LNCAP (cell line): ENCODE data around the gene COIL.

ENCODE experiments used
- TF ChIP-seq, protein P1 (sequence below): fragments of 450-650 bp; IDR thresholded peaks from 2 replicates; pipeline ENCODE4 v1.5.1; 2017; ENCODE audit warnings: mild to moderate bottlenecking

Gene COIL

DNA sequence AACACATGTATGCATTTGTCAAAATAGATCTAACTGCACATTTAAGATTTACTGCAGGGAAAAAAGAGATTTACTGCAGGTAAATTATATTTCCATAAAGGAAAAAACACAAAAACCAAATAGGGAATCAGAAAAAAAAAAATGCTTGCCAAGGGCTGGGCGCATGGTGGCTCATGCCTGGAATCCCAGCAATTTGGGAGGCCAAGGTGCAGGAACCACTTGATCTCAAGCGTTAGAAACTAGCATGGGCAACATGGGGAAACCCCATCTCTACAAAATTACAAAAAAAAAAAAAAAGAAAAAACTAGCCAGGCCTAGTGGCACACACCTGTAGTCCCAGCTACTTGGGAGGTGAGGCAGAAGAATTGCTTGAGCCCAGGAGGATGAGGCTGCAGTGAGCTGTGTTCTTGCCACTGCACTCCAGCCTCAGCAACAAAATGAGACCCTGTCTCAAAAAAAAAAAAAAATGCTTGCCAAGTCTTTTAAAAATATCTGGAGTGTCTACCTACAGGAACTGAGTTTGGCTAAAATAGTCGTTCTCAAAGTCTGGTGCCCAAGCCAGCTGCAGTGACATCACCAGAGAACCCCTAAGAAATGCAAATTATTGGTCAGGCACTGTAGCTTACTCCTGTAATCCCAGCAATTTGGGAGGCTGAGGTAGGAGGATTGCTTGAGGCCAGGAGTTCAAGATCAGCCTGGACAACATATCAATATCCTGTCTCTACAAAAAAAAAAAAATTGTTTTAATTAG is 64.5 kb downstream of the COIL start:
- TF ChIP-seq, protein P1, sequence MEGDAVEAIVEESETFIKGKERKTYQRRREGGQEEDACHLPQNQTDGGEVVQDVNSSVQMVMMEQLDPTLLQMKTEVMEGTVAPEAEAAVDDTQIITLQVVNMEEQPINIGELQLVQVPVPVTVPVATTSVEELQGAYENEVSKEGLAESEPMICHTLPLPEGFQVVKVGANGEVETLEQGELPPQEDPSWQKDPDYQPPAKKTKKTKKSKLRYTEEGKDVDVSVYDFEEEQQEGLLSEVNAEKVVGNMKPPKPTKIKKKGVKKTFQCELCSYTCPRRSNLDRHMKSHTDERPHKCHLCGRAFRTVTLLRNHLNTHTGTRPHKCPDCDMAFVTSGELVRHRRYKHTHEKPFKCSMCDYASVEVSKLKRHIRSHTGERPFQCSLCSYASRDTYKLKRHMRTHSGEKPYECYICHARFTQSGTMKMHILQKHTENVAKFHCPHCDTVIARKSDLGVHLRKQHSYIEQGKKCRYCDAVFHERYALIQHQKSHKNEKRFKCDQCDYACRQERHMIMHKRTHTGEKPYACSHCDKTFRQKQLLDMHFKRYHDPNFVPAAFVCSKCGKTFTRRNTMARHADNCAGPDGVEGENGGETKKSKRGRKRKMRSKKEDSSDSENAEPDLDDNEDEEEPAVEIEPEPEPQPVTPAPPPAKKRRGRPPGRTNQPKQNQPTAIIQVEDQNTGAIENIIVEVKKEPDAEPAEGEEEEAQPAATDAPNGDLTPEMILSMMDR = no peak

DNA sequence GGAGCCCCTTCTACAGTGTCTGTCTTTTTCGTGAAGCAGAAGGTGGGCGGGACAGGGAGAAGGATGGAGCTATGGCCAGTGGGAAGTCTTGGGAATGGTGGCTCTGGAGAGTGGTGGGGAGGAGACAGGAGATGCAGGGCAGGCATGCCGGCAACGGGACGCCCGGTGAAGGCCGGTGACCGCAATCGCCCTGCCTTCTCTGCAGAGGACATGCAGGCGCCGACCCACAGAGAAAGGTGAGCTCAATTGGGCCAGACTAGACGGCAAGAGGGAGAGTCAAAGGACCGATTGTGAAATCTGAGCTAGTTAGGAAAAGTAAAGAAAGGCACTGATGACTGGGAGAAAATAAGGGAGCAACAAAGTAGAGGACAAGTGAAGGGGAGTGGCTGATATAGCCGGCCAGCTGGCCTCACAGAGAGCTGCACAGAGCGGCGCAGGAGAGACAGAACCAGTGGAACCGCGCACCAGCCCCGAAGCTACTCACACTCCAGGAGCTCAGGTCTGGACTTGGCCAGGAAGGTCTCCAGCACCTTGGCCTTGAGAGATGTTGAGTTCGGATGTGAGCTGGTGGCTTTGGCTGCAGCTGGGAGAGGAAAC is 65.9 kb downstream of the COIL start:
- TF ChIP-seq, protein P1 = no peak

DNA sequence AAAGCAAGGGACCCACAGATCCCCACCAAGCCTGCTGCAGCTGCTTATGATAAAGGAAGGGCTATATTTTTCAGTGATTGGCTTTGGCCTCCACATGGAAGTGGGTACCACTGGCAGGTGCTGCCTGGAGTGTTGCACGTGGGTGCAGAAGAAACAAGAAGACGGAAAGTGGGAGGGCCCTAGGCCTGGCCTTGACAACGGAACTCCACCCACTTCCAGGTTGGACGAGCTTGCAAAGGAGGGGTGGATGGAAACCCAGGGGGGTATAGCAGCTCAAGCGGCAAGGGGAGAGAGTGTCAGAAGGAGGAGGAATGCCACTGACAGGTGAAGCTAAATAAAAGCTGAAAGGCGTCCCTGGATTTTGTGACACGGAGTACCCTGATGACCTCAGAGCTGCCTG is 67.3 kb downstream of the COIL start:
- TF ChIP-seq, protein P1 = no peak

DNA sequence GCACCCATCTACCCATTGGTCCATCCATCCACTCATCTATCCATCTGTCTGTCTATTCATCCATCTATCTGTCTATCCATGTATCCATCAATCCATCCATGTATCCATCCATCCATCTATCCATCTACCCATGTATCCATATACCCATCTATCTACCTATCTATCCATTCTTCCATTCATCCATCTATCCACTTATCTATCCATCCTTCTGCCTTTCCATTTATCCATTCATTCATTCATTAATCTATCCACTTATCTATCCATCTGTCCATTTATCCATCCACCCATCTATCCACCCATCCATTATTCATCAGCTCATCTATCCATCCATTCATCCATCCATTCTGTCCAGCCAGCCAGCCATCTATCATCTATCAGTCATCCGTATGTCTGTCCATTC is 68.5 kb downstream of the COIL start:
- TF ChIP-seq, protein P1 = no peak

DNA sequence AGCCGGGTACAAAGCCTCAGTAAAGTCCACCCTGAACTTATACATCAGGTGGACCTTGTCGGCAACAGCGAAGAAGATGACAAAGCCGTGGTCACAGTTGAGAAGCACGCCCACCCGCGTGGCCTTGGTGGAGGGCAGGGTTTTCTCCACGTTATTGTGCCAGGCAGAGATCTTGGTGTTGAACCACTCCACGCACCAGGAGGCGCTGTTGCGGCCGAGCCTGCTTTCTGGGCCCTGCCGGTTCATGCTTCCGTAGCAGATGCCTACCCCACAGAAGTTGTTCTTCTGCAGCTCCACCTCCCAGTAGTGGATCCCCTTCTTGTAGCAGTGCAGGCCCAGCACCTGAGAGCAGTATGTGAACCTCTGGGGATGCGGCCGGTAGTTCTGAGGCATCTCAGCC is 69.1 kb downstream of the COIL start:
- TF ChIP-seq, protein P1 = peak; percentile 33; the same call in 1 of the 2 replicates

DNA sequence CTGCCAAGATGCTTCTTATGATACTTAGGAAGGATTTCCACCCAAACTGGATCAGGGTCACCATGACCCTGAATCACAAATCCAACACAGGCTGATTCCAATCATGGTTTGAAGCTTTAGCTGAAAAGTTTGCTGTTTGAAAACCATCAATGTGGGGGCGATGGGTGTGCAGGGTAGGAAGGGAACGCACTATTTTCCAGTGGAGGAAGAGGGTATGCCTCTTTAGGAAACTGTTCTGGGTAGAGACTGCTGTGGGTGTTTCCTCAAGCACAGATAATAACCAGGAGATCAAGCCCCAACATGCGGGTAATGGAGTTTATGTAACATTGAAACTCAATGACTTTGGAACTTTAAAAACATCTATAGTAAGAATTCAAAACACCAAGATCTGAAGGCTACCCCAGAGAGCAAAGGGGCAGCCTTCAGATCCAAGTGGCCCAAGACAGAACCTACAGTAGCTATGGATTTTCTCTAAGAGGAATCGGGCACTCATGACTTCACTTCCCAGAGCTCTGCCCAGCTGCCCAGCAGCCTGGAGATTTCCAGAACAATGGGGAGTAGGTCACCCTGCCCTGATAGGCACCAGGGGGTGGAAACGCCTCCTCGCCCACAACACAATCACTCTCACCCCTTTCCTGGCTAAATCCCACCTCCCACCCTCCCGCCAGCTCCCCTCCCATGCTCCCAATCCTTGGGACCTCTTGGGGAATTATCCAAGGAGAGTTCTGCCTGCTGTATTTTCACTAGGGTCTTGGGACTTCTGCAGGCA is 69.8 kb downstream of the COIL start:
- TF ChIP-seq, protein P1 = no peak

DNA sequence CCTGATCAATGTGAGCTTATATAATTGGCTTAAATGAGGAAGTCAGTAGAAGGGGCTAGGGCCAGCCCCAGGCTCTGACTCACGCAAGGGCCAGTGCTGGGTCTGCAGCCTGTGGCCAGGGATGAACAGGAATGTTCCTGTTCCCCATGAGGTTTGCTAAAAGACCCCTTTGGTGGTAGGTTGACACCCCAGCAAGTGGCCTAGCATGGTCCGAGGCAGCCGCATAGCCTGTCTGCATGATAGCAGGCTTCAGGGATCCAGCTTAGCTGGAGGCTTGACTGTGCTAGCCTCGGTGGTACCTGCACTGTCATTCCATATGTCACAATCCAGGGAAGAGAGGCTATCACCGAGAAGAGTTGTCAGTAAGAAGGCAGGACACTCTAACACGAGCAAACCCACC is 70.5 kb downstream of the COIL start:
- TF ChIP-seq, protein P1 = no peak
